CD4-positive, alpha-beta T cell (primary cell): ENCODE data around the gene ST3GAL2. TPM values are rescaled to one million over a fixed set of nuclear protein-coding genes. Genes with fewer than 3 reads are reported as not detected.
"Not testable (repeated sequence)": the region's sequence is repeated elsewhere in the genome, so short reads cannot be mapped to it uniquely, and the experiment has no call there.

Experiments
- ATAC-seq: fragments of 200-7000 bp; cut with Tn5 transposase; one replicate; pipeline ENCODE4 v1.10.0; 2022; ENCODE audit warnings: mild to moderate bottlenecking; ENCODE audit not compliant: poor library complexity
- CTCF ChIA-PET: fragments of 350-600 bp; sonication (Branson Sonifier 250); formaldehyde crosslinking; loops from one replicate; lab custom pipeline; 2021; ENCODE audit warnings: antibody characterized with exemption, inconsistent platforms; lab: Charles Lee
- POLR2A ChIA-PET: fragments of 350-600 bp; sonication (Branson Sonifier 250); formaldehyde crosslinking; loops from one replicate; lab custom pipeline; 2021; ENCODE audit warnings: antibody characterized with exemption, inconsistent platforms; lab: Charles Lee
- DNase-seq, 14 experiments: peaks; one replicate each; pipeline ENCODE4 v3.0.0-alpha.2; 2013 to 2020; ENCODE audit warnings: mixed read lengths in 2 of 14
- H3K27ac ChIP-seq, 2 donors: one replicate each; pipeline versions ENCODE4 v1.5.1 to v1.7.0; 2013; ENCODE audit warnings: low read length in 2 of 2, low read depth in 1 of 2, mild to moderate bottlenecking in 1 of 2
- H3K27me3 ChIP-seq, 2 experiments: 1 replicate in 1 of 2; 2 replicates in 1 of 2; pipeline versions ENCODE4 v1.6.1 to v1.7.0; 2013; ENCODE audit warnings: low read length in 2 of 2, control low read depth in 1 of 2, mild to moderate bottlenecking in 1 of 2, moderate library complexity in 1 of 2; ENCODE audit not compliant: insufficient read depth in 2 of 2, control insufficient read depth in 1 of 2
- H3K36me3 ChIP-seq: one replicate; pipeline ENCODE4 v1.6.1; 2013; ENCODE audit warnings: low read length, control low read depth; ENCODE audit not compliant: insufficient read depth
- H3K4me1 ChIP-seq: one replicate; pipeline ENCODE4 v1.6.1; 2013; ENCODE audit warnings: low read length, control low read depth; ENCODE audit not compliant: insufficient read depth
- H3K4me3 ChIP-seq: one replicate; pipeline ENCODE4 v1.5.1; 2013; ENCODE audit warnings: mild to moderate bottlenecking, low read length, moderate library complexity
- H3K9me3 ChIP-seq, 2 experiments: 1 replicate in 1 of 2; 2 replicates in 1 of 2; pipeline versions ENCODE4 v1.6.1 to v1.7.0; 2013; ENCODE audit warnings: low read length in 2 of 2, mild to moderate bottlenecking in 2 of 2, control low read depth in 1 of 2, moderate library complexity in 1 of 2; ENCODE audit not compliant: control insufficient read depth in 1 of 2, insufficient read depth in 1 of 2
- H3K27ac Mint-ChIP-seq: one replicate; pipeline ENCODE4 v1.8.0; 2020; ENCODE audit warnings: mixed read lengths
- H3K27me3 Mint-ChIP-seq: one replicate; pipeline ENCODE4 v1.8.0; 2021; ENCODE audit warnings: mixed read lengths
- H3K36me3 Mint-ChIP-seq: one replicate; pipeline ENCODE4 v1.8.0; 2021; ENCODE audit warnings: low read depth, mixed read lengths
- H3K4me1 Mint-ChIP-seq: one replicate; pipeline ENCODE4 v1.8.0; 2021; ENCODE audit warnings: low read depth, mixed read lengths
- H3K4me3 Mint-ChIP-seq: one replicate; pipeline ENCODE4 v1.8.0; 2020; ENCODE audit warnings: mild to moderate bottlenecking, mixed read lengths
- H3K9me3 Mint-ChIP-seq: one replicate; pipeline ENCODE4 v1.8.0; 2020; ENCODE audit warnings: mixed read lengths
- CTCF ChIP-seq: fragments of 200-600 bp; IDR thresholded peaks from one replicate; pipeline ENCODE4 v1.8.0; 2022; ENCODE audit warnings: antibody characterized with exemption, mild to moderate bottlenecking
- intact Hi-C, 2 experiments: fragments of 100-400 bp; cut with DNase I in 1 of 2; cut with micrococcal nuclease in 1 of 2; formaldehyde crosslinking; loops; one replicate each; pipeline versions ENCODE4 v1.15.1 to v1.9.0; 2023 to 2025; cut with DNase I, micrococcal nuclease
- total RNA-seq, 174 experiments: library from RNA in 2 of 174; stranded (reverse) in 2 of 174; gene quantifications; one replicate each; pipeline ENCODE4 v1.2.3 and lab custom pipeline; 2021 to 2026

ST3GAL2 gene
- total RNA-seq, 2 experiments from 2014 or later = 9.8 to 11.1 TPM

- Mint-ChIP-seq H3K4me1 (peaks cover 12% of the 10 kb centered on the region), H3K4me3 (peak overlapping the region; percentile 30), H3K36me3 (peaks cover 12% of the 10 kb centered on the region)
- H3K9me3 ChIP-seq, H3K27me3 Mint-ChIP-seq, H3K36me3 ChIP-seq, H3K27ac ChIP-seq, CTCF ChIA-PET, DNase-seq, H3K4me3 ChIP-seq, H3K9me3 Mint-ChIP-seq, ATAC-seq, H3K27ac Mint-ChIP-seq, H3K27me3 ChIP-seq: not testable (repeated sequence)
- peaks cover 14% of the 10 kb centered on the region for H3K4me1 ChIP-seq
- POLR2A ChIA-PET = interaction anchor here (0.7 to 1.2 kb wide), 2 partner anchors 11 to 12 kb away, joined by 3 to 4 read pairs; partner anchors contain the start of gene ST3GAL2
- intact Hi-C loops = loop anchor here in 1 of 2 experiments (5.0 kb wide), 1 partner anchor 72 kb away; the partner anchor contains the start of genes COG4 and SF3B3
Observed at GRCh38 chr16:70450142-70451003, 11.5 kb upstream of the ST3GAL2 start.

- Mint-ChIP-seq H3K27ac (no peak overlapping the region), H3K4me1 (no peaks in the 10 kb centered on the region), H3K27me3 (no peaks in the 10 kb centered on the region), H3K4me3 (no peak overlapping the region), H3K36me3 (no peaks in the 10 kb centered on the region), H3K9me3 (no peaks in the 10 kb centered on the region)
- Histone ChIP-seq H3K27me3 (no peaks in the 10 kb centered on the region), H3K4me1 (no peaks in the 10 kb centered on the region), H3K27ac (no peak overlapping the region), H3K9me3 (no peaks in the 10 kb centered on the region), H3K4me3 (no peak overlapping the region), H3K36me3 (no peaks in the 10 kb centered on the region)
- DNase-seq (no peak), ATAC-seq (no peak)
- ChIA-PET POLR2A (no interaction called here), CTCF (no interaction called here)
- intact Hi-C loops = no loop called here
- no peak for TF ChIP-seq CTCF
Observed at GRCh38 chr16:70448075-70448474, 9.2 kb upstream of the ST3GAL2 start.

GRCh38 chr16:70444249-70445063 lies 5.6 kb upstream of the ST3GAL2 start:
- ATAC-seq (no peak), DNase-seq (no peak)
- no peak overlapping the region for H3K4me3 Mint-ChIP-seq
- peaks cover 6% of the 10 kb centered on the region for H3K4me1 ChIP-seq
- ChIA-PET CTCF (no interaction called here), POLR2A (no interaction called here)
- no peaks in the 10 kb centered on the region for H3K36me3 ChIP-seq
- H3K4me1 Mint-ChIP-seq = peaks cover 5% of the 10 kb centered on the region
- no peak overlapping the region for H3K27ac ChIP-seq
- no peaks in the 10 kb centered on the region for H3K9me3 ChIP-seq
- H3K36me3 Mint-ChIP-seq = no peaks in the 10 kb centered on the region
- no peaks in the 10 kb centered on the region for H3K9me3 Mint-ChIP-seq
- H3K4me3 ChIP-seq = no peak overlapping the region
- no peaks in the 10 kb centered on the region for H3K27me3 ChIP-seq
- intact Hi-C loops = no loop called here
- H3K27ac Mint-ChIP-seq = no peak overlapping the region
- TF ChIP-seq CTCF = no peak
- H3K27me3 Mint-ChIP-seq = no peaks in the 10 kb centered on the region
